RWPE1 (cell line): ENCODE measurements around the gene ABCF2.

Experiments
- CTCF ChIA-PET: fragments of 350-600 bp; sonication (Branson Sonifier 250); formaldehyde crosslinking; extraction: SDS; loops from one replicate; lab custom pipeline; 2021; lab: Yijun Ruan, JAX
- POLR2A ChIA-PET: fragments of 400-600 bp; formaldehyde crosslinking; extraction: SDS; loops from one replicate; lab custom pipeline; 2020; ENCODE audit warnings: antibody characterized with exemption; ENCODE audit not compliant: low non-redundant PET; lab: Yijun Ruan, JAX
- DNase-seq: peaks from one replicate; pipeline ENCODE4 v3.0.0; 2012; ENCODE audit warnings: low spot score
- H3K27ac ChIP-seq: fragments of 450-650 bp; 2 replicates; pipeline ENCODE4 v1.5.1; 2017
- TF ChIP-seq, protein P1 (sequence below): fragments of 450-650 bp; conservative IDR thresholded peaks from 2 replicates; pipeline ENCODE4 v1.5.1; 2017; ENCODE audit warnings: low read depth, mild to moderate bottlenecking

ABCF2 gene

DNA sequence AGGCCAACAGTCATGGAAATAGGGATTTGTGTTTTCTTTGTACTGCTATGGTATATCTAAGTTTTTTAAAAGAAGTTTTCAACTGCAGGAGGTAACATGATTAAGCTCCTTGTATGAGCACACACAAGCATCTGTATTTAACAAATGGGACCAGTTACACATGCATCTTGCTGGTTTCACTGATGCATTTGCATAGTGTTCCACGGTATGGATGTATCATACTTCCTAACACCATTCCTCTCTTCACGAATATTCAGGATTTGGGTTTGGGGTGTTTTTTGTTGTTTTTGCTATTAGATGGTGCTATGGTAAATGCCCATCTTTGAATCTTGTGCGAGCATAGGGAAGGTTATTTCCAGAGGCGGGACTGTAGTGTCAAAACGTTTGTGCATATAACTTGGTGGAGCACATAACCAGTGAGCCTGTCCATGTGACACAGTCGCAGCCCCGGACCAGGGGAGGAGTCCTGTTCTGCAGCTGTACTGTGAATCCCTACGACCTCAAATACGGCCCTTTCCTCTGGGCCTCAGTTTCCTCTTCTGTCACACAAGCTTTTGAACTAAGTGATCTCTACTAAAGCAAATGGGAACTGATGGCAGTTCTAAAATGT, 18.6 kb downstream of the ABCF2 start:
- POLR2A ChIA-PET = no interaction called here
- TF ChIP-seq, protein P1, sequence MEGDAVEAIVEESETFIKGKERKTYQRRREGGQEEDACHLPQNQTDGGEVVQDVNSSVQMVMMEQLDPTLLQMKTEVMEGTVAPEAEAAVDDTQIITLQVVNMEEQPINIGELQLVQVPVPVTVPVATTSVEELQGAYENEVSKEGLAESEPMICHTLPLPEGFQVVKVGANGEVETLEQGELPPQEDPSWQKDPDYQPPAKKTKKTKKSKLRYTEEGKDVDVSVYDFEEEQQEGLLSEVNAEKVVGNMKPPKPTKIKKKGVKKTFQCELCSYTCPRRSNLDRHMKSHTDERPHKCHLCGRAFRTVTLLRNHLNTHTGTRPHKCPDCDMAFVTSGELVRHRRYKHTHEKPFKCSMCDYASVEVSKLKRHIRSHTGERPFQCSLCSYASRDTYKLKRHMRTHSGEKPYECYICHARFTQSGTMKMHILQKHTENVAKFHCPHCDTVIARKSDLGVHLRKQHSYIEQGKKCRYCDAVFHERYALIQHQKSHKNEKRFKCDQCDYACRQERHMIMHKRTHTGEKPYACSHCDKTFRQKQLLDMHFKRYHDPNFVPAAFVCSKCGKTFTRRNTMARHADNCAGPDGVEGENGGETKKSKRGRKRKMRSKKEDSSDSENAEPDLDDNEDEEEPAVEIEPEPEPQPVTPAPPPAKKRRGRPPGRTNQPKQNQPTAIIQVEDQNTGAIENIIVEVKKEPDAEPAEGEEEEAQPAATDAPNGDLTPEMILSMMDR = no peak
- H3K27ac ChIP-seq = no peak overlapping the region
- no peak for DNase-seq
- CTCF ChIA-PET = no interaction called here

DNA sequence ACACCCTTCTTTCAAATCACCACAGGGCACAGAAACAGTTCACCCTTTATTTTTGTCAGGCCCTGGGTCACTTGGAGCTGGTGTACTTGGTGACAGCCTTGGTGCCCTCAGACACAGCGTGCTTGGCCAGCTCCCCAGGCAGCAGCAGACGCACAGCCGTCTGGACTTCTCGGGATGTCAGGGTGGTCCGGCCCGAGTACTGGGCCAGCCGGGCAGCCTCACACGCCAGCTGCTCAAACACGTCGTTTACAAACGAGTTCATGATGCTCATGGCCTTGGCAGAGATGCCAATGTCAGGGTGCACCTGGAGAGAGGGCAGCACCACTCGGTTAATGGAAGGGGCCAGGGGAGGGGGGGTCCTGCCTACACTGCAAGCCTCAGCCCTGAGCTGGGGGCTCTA, 19.2 kb downstream of the ABCF2 start:
- no peak overlapping the region for H3K27ac ChIP-seq
- no peak for DNase-seq
- POLR2A ChIA-PET = no interaction called here
- CTCF ChIA-PET = no interaction called here
- TF ChIP-seq, protein P1 = no peak

DNA sequence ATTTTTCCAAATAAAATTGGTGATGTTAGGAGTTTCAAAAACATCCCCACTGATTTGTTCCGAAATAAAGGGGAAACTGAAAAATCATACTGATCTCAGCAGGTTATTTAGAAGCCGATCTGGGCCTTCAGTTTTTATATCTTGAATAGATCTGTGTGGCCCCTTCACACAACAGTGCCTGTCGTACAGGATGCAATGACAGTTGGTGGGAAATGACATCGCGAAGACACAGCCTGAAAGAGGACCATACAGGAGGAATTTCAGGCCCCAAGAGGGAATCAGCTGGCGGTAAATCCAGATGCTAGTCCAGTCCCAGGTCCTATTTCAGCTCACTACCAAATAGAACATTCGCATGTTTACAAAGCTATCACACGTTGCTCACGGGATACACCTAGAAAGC, 19.7 kb downstream of the ABCF2 start:
- CTCF ChIA-PET = no interaction called here
- POLR2A ChIA-PET = no interaction called here

DNA sequence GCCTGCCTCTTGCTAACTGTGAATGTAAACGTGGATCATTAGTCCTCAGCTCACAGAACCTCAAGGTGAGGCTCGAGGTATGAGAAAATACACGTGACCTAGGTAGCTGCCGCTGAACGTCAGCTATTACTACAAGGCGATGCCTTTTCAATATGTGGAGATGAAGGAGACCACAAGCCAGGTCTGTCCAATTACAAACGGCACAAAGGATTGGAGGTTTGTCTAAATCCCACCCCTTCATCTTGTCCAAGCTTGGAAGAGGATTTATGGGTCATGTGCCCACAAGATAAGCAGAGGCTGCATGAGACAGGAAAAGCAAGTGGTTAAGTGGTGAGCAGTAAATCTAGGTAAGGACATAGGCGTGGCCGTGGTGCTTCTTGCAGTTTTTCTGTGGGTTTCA, 20.1 kb downstream of the ABCF2 start:
- CTCF ChIA-PET = no interaction called here
- TF ChIP-seq, protein P1 = no peak
- POLR2A ChIA-PET = no interaction called here
- H3K27ac ChIP-seq = no peak overlapping the region
- DNase-seq = no peak

More for the DNA sequence above, 19.7 kb downstream of the ABCF2 start:
- TF ChIP-seq, protein P1 = no peak
- no peak for DNase-seq
- no peak overlapping the region for H3K27ac ChIP-seq

DNA sequence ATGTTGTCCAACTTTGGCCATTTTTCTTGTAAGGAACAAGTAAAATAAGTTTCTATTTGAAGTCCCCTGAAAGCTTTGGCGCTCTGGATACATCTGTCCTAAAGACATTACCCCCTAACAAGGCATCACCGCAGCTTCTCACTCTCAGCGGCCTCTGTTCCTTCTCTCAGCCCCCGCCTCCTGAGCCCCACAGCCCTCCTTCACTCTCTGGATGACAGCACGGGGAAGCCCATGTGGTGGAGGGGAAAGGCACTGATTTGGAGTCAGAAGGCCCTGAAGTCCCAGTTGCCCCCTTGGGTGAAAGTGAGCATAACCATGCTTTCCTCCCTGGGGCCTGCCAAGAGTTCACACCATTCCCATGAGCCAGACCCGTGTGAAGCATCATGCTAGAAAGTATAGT, 21.3 kb downstream of the ABCF2 start:
- ChIA-PET POLR2A (no interaction called here), CTCF (no interaction called here)
- H3K27ac ChIP-seq = no peak overlapping the region
- TF ChIP-seq, protein P1 = no peak
- no peak for DNase-seq

DNA sequence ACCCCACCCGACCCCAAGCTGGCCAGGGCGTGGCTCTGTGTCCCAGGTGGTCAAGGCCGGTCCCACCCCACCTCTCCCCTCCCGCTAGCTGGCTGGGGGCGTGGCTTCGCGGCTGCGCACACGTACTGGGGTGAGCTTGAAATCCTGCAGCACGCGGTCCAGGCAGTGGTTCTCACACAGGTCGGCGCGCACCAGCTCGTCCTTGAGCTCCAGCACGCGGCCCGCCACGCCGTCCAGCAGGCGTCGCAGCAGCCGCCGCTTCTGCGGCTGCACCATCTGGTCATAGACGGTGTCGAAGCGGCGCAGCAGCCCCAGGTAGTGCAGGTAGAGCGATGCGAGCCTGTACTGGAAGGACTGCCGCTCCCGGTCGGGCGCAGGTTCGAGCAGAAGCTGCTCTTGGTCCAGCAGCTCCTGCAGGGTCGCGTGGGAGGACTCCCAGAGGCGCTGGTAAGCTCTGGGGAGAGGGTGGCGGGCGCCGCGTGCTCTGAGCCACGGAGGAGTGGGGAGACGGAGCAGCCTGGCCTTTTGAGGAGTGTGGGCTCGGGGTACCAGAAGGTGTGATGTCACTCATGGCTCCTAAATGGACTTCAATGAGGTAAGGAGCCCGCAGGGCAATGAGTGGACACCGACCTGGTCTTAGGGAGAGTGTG, 22.5 kb downstream of the ABCF2 start:
- ChIA-PET CTCF (interaction anchor here (0.6 kb wide), 1 partner anchor 100 kb away, joined by 4 read pairs; no protein-coding TSS in a partner anchor), POLR2A (no interaction called here)
- no peak for DNase-seq
- TF ChIP-seq, protein P1 = no peak
- H3K27ac ChIP-seq = no peak overlapping the region
